Measurements from ENCODE around the gene GORASP1.

The GORASP1 gene

GRCh38 chr3:39112535-39112934 lies 5.1 kb upstream of the GORASP1 start:
- no peak for DNase-seq (ENCODE audit: low read depth in 2 of 2)
- no peak overlapping the region for H3K4me3 ChIP-seq (replicated peaks in 1 of 2; ENCODE audit: low read depth in 2 of 2, low read length in 2 of 2)
- TF ChIP-seq CTCF (IDR thresholded peaks at IDR 0.05; ENCODE audit: low read depth, low read length) = no peak

- no peak for TF ChIP-seq CTCF (IDR thresholded peaks at IDR 0.05; ENCODE audit: low read depth, low read length)
- DNase-seq (ENCODE audit: low read depth in 2 of 2) = no peak
- no peak overlapping the region for H3K4me3 ChIP-seq (replicated peaks in 1 of 2; ENCODE audit: low read depth in 2 of 2, low read length in 2 of 2)
Measured at GRCh38 chr3:39112113-39112512, 4.7 kb upstream of the GORASP1 start.

- no peak overlapping the region for H3K4me3 ChIP-seq (replicated peaks in 1 of 2; ENCODE audit: low read depth in 2 of 2, low read length in 2 of 2)
- TF ChIP-seq CTCF (IDR thresholded peaks at IDR 0.05; ENCODE audit: low read depth, low read length) = no peak
- no peak for DNase-seq (ENCODE audit: low read depth in 2 of 2)
Measured at GRCh38 chr3:39110041-39110639, 2.7 kb upstream of the GORASP1 start.

GRCh38 chr3:39109086-39109485 lies 1.7 kb upstream of the GORASP1 start:
- TF ChIP-seq CTCF (IDR thresholded peaks at IDR 0.05; ENCODE audit: low read depth, low read length) = no peak
- no peak for DNase-seq (ENCODE audit: low read depth in 2 of 2)
- H3K4me3 ChIP-seq (replicated peaks in 1 of 2; ENCODE audit: low read depth in 2 of 2, low read length in 2 of 2) = no peak overlapping the region

- no peak for TF ChIP-seq CTCF (IDR thresholded peaks at IDR 0.05; ENCODE audit: low read depth, low read length)
- no peak for DNase-seq (ENCODE audit: low read depth in 2 of 2)
- H3K4me3 ChIP-seq (replicated peaks in 1 of 2; ENCODE audit: low read depth in 2 of 2, low read length in 2 of 2) = peak overlapping the region; percentile 93 to 98
Measured at GRCh38 chr3:39108200-39108710, 828 bp upstream of the GORASP1 start.

GRCh38 chr3:39106851-39107387 lies 508 bp downstream of the GORASP1 start:
- H3K4me3 ChIP-seq (replicated peaks in 1 of 2; ENCODE audit: low read depth in 2 of 2, low read length in 2 of 2) = peak overlapping the region; percentile 93 to 98
- peak; percentile 43 to 60 for DNase-seq (ENCODE audit: low read depth in 2 of 2)
- no peak for TF ChIP-seq CTCF (IDR thresholded peaks at IDR 0.05; ENCODE audit: low read depth, low read length)
